DOHH2 (cell line): ENCODE results near the gene SHB.

Source experiments
- CTCF ChIP-seq: fragments of 200-600 bp; sonication (generic); IDR thresholded peaks from one replicate; pipeline ENCODE4 v1.5.1; 2014; ENCODE audit warnings: antibody characterized with exemption, mild to moderate bottlenecking, low read depth, low read length; ENCODE audit not compliant: poor library complexity, severe bottlenecking
- EZH2phosphoT487 ChIP-seq: fragments of 200-600 bp; sonication (generic); IDR thresholded peaks from 2 replicates; pipeline ENCODE4 v1.6.1; 2017; ENCODE audit warnings: borderline replicate concordance, mild to moderate bottlenecking, antibody characterized with exemption, low read length, moderate library complexity, mixed read lengths

GRCh38 chr9:38007016-38007415 is 62.0 kb downstream of the SHB start:
- TF ChIP-seq CTCF = no peak
- TF ChIP-seq EZH2phosphoT487 = no peak
